GM10266 (cell line): Measurements from ENCODE around the gene ZNF318.

Experiments
- DNase-seq: peaks from one replicate; pipeline ENCODE4 v3.0.0; 2012; ENCODE audit errors: extremely low spot score
- TF ChIP-seq, protein P1 (sequence below): IDR thresholded peaks from 2 replicates; pipeline ENCODE4 v1.5.1; 2012; ENCODE audit warnings: mild to moderate bottlenecking, low read depth; ENCODE audit not compliant: control insufficient read depth, insufficient read depth; ENCODE audit errors: missing control alignments

The ZNF318 gene

DNA sequence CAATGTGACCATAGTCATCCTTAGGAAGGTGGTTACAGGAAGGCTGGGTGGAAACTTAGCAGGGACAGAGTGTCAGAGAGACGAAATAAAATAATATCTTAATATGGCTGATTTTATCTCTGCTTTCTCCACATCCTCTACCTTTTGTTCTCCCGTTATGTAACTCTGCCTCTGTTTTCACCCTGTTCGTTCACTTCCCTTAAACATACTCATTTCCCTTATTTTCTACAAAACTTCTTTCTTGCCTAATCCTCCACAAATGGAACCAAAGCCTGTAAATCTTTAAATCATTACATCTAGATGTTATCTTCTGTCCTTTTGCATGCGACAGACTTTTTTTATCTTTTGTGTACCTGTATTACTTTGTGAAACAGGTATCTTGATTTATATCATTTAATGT is 37.6 kb downstream of the ZNF318 start:
- TF ChIP-seq, protein P1, sequence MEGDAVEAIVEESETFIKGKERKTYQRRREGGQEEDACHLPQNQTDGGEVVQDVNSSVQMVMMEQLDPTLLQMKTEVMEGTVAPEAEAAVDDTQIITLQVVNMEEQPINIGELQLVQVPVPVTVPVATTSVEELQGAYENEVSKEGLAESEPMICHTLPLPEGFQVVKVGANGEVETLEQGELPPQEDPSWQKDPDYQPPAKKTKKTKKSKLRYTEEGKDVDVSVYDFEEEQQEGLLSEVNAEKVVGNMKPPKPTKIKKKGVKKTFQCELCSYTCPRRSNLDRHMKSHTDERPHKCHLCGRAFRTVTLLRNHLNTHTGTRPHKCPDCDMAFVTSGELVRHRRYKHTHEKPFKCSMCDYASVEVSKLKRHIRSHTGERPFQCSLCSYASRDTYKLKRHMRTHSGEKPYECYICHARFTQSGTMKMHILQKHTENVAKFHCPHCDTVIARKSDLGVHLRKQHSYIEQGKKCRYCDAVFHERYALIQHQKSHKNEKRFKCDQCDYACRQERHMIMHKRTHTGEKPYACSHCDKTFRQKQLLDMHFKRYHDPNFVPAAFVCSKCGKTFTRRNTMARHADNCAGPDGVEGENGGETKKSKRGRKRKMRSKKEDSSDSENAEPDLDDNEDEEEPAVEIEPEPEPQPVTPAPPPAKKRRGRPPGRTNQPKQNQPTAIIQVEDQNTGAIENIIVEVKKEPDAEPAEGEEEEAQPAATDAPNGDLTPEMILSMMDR, result no peak
- no peak for DNase-seq

GRCh38 chr6:43331470-43331869 is 38.0 kb downstream of the ZNF318 start:
- DNase-seq, result no peak
- TF ChIP-seq, protein P1, result no peak

- TF ChIP-seq, protein P1, result no peak
- no peak for DNase-seq
Measured at GRCh38 chr6:43328528-43328927, 40.9 kb downstream of the ZNF318 start.

- DNase-seq, result no peak
- TF ChIP-seq, protein P1, result no peak
Measured at GRCh38 chr6:43325876-43326275, 43.6 kb downstream of the ZNF318 start.

GRCh38 chr6:43318011-43318410 is 51.4 kb downstream of the ZNF318 start:
- TF ChIP-seq, protein P1, result no peak

GRCh38 chr6:43313813-43314212 is 55.6 kb downstream of the ZNF318 start:
- DNase-seq, result no peak
- TF ChIP-seq, protein P1, result no peak

More at GRCh38 chr6:43318011-43318410, 51.4 kb downstream of the ZNF318 start:
- DNase-seq, result no peak

DNA sequence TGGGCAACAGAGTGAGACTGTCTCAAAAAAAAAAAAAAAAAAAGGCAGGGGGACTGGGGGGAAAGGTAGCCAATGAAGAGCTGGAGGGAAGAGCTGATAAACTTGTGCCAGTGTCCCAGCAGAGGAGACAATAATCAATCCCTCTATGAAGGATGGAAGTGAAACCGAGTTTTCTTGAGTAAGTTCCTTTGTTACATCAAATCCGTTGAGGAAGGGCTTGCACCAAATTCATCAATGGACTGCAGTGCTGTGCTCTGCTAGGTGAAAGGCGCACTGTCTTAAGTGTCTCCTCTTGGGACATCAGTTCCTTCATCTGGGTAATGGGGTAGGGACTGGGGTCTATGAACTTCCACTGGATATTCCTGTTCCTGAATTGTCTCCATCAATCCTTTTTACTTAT is 57.8 kb downstream of the ZNF318 start:
- TF ChIP-seq, protein P1, result no peak
- no peak for DNase-seq
